NCI-H2171 treated with DMSO at 0.1 percent for 48 hours (cell line): Measurements from ENCODE around the gene ANKS3.

Experiments used
- DNase-seq: peaks from one replicate; lab custom pipeline; 2025; lab: John Stamatoyannopoulos, UW

ANKS3 gene

GRCh38 chr16:4695473-4696171 is 38.4 kb downstream of the ANKS3 start:
- no peak for DNase-seq

GRCh38 chr16:4694642-4695451 is 39.2 kb downstream of the ANKS3 start:
- DNase-seq = no peak

- DNase-seq = peak; percentile 39
Observed at GRCh38 chr16:4693956-4694641, 40.0 kb downstream of the ANKS3 start.

- peak; percentile 92 for DNase-seq
Observed at GRCh38 chr16:4693296-4693955, 40.6 kb downstream of the ANKS3 start, which contains the start of gene NUDT16L1. TSS of gene NUDT16L1 (plus strand) at chr16:4693562. CDS start at chr16:4693727, 165 bp downstream.

GRCh38 chr16:4692460-4693295 is 41.4 kb downstream of the ANKS3 start:
- DNase-seq = no peak

GRCh38 chr16:4691666-4692412 is 42.2 kb downstream of the ANKS3 start:
- DNase-seq = no peak

- peak; percentile 10 for DNase-seq
Observed at GRCh38 chr16:4690946-4691665, 43.0 kb downstream of the ANKS3 start.

- no peak for DNase-seq
Observed at GRCh38 chr16:4689864-4690704, 44.0 kb downstream of the ANKS3 start.

GRCh38 chr16:4689091-4689671 is 44.9 kb downstream of the ANKS3 start:
- DNase-seq = no peak

- DNase-seq = no peak
Observed at GRCh38 chr16:4688674-4689045, 45.4 kb downstream of the ANKS3 start.

- no peak for DNase-seq
Observed at GRCh38 chr16:4687946-4688673, 46.0 kb downstream of the ANKS3 start.

- DNase-seq = no peak
Observed at GRCh38 chr16:4687416-4687815, 46.7 kb downstream of the ANKS3 start.

GRCh38 chr16:4686497-4687210 is 47.4 kb downstream of the ANKS3 start:
- DNase-seq = no peak

- no peak for DNase-seq
Observed at GRCh38 chr16:4685776-4686496, 48.1 kb downstream of the ANKS3 start.

GRCh38 chr16:4685292-4685691 is 48.8 kb downstream of the ANKS3 start:
- DNase-seq = no peak

- DNase-seq = no peak
Observed at GRCh38 chr16:4684763-4685162, 49.3 kb downstream of the ANKS3 start.
